Transverse colon (tissue), 4 donors: Measurements from ENCODE around the gene TXNRD3. TPM values are rescaled to one million over a fixed set of nuclear protein-coding genes. Genes with fewer than 3 reads are reported as not detected.

Experiments
- DNase-seq: peaks from one replicate; pipeline ENCODE4 v3.0.0-alpha.2; 2019
- H3K27ac ChIP-seq, 4 donors: fragments of 200-600 bp; sonication (generic); 2 replicates each; pipeline ENCODE4 v1.5.1; 2016 to 2018; ENCODE audit warnings: inconsistent platforms in 4 of 4
- H3K27me3 ChIP-seq: fragments of 200-600 bp; sonication (generic); 2 replicates; pipeline ENCODE4 v1.5.1; 2017; ENCODE audit warnings: inconsistent platforms
- H3K36me3 ChIP-seq, 4 donors: fragments of 200-600 bp; sonication (generic); 2 replicates each; pipeline ENCODE4 v1.5.1; 2017 to 2019; ENCODE audit warnings: inconsistent platforms in 4 of 4
- H3K4me1 ChIP-seq, 4 donors: fragments of 200-600 bp; sonication (generic); 2 replicates each; pipeline ENCODE4 v1.5.1; 2017 to 2020; ENCODE audit warnings: inconsistent platforms in 4 of 4
- H3K4me3 ChIP-seq, 4 donors: fragments of 200-600 bp; sonication (generic); 1 replicate in 1 of 4; 2 replicates in 3 of 4; pipeline versions ENCODE4 v1.5.1 to v1.6.1; 2017 to 2019; ENCODE audit warnings: inconsistent platforms in 4 of 4
- H3K9me3 ChIP-seq, 2 donors: fragments of 200-600 bp; sonication (generic); 2 replicates each; pipeline ENCODE4 v1.5.1; 2017 to 2019; ENCODE audit warnings: inconsistent platforms in 2 of 2
- CTCF ChIP-seq, 5 experiments: fragments of 200-600 bp in 3 of 5; fragments of 450-650 bp in 2 of 5; sonication (generic) in 3 of 5; IDR thresholded peaks; 1 replicate in 2 of 5; 2 replicates in 3 of 5; pipeline ENCODE4 v1.5.1; 2016 to 2017; ENCODE audit warnings: antibody characterized with exemption in 5 of 5, inconsistent platforms in 3 of 5, mild to moderate bottlenecking in 2 of 5, moderate library complexity in 1 of 5
- EP300 ChIP-seq: sonication (generic); formaldehyde crosslinking; IDR thresholded peaks from one replicate; pipeline ENCODE4 v1.6.1; 2017; ENCODE audit warnings: antibody characterized with exemption, low read depth
- POLR2A ChIP-seq: fragments of 450-650 bp; IDR thresholded peaks from one replicate; pipeline ENCODE4 v1.6.1; 2016; ENCODE audit warnings: antibody characterized with exemption, mild to moderate bottlenecking, moderate library complexity
- POLR2AphosphoS5 ChIP-seq, 3 donors: sonication (generic); formaldehyde crosslinking; IDR thresholded peaks; one replicate each; pipeline ENCODE4 v1.6.1; 2016; ENCODE audit warnings: antibody characterized with exemption in 3 of 3
- WGBS, 2 donors: methylation state at CpG; one replicate each; pipeline ENCODE4 v1.1.5; 2018; ENCODE audit warnings: low coverage in 1 of 2; 5-methylcytosine and 5-hydroxymethylcytosine counted together
- in situ Hi-C, 4 donors: fragments of 200-750 bp; cut with MboI; loops; one replicate each; pipeline versions ENCODE4 v1.15.0 to v1.15.1; 2017; ENCODE audit warnings: low sequenced_read_pairs in 3 of 4, low pct_ligation_motif_present in 1 of 4, low pct_unique_long_range_greater_than_20kb in 1 of 4
- intact Hi-C: fragments of 100-400 bp; cut with DNase I; formaldehyde crosslinking; loops from one replicate; pipeline ENCODE4 v1.15.1; 2023; ENCODE audit warnings: low total_unique reads
- total RNA-seq, 4 donors: library from RNA; depleted of rRNA; stranded (reverse); fragments of >200 nt; gene quantifications; one replicate each; pipeline ENCODE4 v1.1.0, GENCODE V29; 2016

TXNRD3 gene
- total RNA-seq, 4 donors from 2014 or later = 2.0 to 6.4 (median 3.5) TPM

- Histone ChIP-seq H3K27ac (no peak overlapping the region), H3K4me1 (peaks cover 0 to 7% (median 5%) of the 10 kb centered on the region in 4 donors), H3K27me3 (peaks cover 24% of the 10 kb centered on the region), H3K36me3 (no peaks in the 10 kb centered on the region), H3K4me3 (no peak overlapping the region), H3K9me3 (peaks cover 0 to 4% of the 10 kb centered on the region in 2 donors)
- in situ Hi-C loops = loop anchor here in 2 of 4 donors (25.0 kb wide), 2 partner anchors 783 to 858 kb away; no protein-coding TSS in a partner anchor
- no peak for TF ChIP-seq EP300
- intact Hi-C loops = loop anchor here (2.0 kb wide), 1 partner anchor 868 kb away; no protein-coding TSS in a partner anchor
- WGBS, 2 donors = 11 to 19% methylated on average over 5 to 29 of the region's 30 CpGs
- DNase-seq = peak; percentile 23
Measured at GRCh38 chr3:126678693-126679317, 23.9 kb upstream of the TXNRD3 start.

DNA sequence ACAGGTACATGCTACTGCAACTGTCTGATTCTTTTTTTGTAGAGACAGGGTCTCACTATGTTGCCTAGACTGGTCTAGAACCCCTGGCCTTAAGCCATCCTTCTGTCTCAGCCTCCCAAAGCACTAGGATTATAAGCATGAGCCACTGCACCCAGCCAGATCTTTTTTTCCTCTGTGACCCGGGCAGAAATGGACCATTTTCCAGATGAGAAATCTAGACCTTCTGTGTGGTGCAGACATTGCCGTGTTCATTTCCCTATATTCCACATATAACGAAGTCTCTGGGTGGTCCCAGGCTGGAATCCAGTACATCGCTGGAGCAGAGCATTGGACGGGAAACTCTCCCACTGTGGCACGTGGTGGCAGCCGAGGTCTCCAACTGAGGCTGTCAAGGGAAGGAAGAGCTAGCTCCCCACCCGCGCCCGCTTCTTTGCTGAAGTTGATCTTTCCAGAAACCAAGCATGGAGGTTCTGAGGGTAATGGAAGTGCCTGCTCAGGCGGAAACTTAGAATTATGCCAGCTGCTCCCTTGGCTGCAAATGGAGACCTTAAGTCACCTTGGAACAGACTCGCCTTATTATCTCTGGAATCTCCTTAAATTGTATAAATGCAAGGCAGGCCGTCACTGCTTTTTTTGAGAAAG, 23.1 kb upstream of the TXNRD3 start:
- TF ChIP-seq CTCF (IDR thresholded peaks at IDR 0.05) = no peak
- no peak for TF ChIP-seq POLR2AphosphoS5 (IDR thresholded peaks at IDR 0.05)
- no peak for TF ChIP-seq EP300
- TF ChIP-seq POLR2A = no peak
- Histone ChIP-seq H3K9me3 (peaks cover 0 to 4% of the 10 kb centered on the region in 2 donors), H3K36me3 (no peaks in the 10 kb centered on the region), H3K4me1 (peaks cover 0 to 7% (median 5%) of the 10 kb centered on the region in 4 donors), H3K27ac (no peak overlapping the region), H3K4me3 (no peak overlapping the region), H3K27me3 (peaks cover 24% of the 10 kb centered on the region)
- WGBS, 2 donors = 80% methylated on average over 1 to 13 of the region's 13 CpGs
- intact Hi-C loops = loop anchor here (2.0 kb wide), 1 partner anchor 869 kb away; no protein-coding TSS in a partner anchor
- in situ Hi-C loops = loop anchor here in 2 of 4 donors (25.0 kb wide), 2 partner anchors 784 to 859 kb away; no protein-coding TSS in a partner anchor
- no peak for DNase-seq

GRCh38 chr3:126676919-126677705, 22.2 kb upstream of the TXNRD3 start:
- TF ChIP-seq EP300 = no peak
- TF ChIP-seq POLR2AphosphoS5 (IDR thresholded peaks at IDR 0.05) = no peak
- no peak for TF ChIP-seq CTCF (IDR thresholded peaks at IDR 0.05)
- no peak for TF ChIP-seq POLR2A
- WGBS, 2 donors = 85 to 90% methylated on average over 2 to 7 of the region's 7 CpGs
- peaks cover 0 to 7% (median 5%) of the 10 kb centered on the region in 4 donors for H3K4me1 ChIP-seq
- no peak overlapping the region for H3K27ac ChIP-seq
- DNase-seq = no peak
- no peaks in the 10 kb centered on the region for H3K36me3 ChIP-seq
- in situ Hi-C loops (loop anchor here in 2 of 4 donors (25.0 kb wide), 2 partner anchors 785 to 860 kb away; no protein-coding TSS in a partner anchor), intact Hi-C loops (no loop called here)
- no peak overlapping the region for H3K4me3 ChIP-seq
- peaks cover 24% of the 10 kb centered on the region for H3K27me3 ChIP-seq
- peaks cover 0 to 4% of the 10 kb centered on the region in 2 donors for H3K9me3 ChIP-seq

GRCh38 chr3:126672741-126673140, 17.8 kb upstream of the TXNRD3 start:
- TF ChIP-seq EP300 (no peak), POLR2A (no peak), POLR2AphosphoS5 (IDR thresholded peaks at IDR 0.05) (no peak), CTCF (IDR thresholded peaks at IDR 0.05) (no peak)
- in situ Hi-C loops (no loop called here), intact Hi-C loops (no loop called here)
- 86% methylated on average over 6 of the region's 6 CpGs; no CpG with 5 or more reads in 1 of the 2 donors for WGBS, 2 donors
- H3K27ac ChIP-seq = no peak overlapping the region
- H3K9me3 ChIP-seq = peaks cover 0 to 4% of the 10 kb centered on the region in 2 donors
- no peak for DNase-seq
- H3K27me3 ChIP-seq = peaks cover 11% of the 10 kb centered on the region
- H3K36me3 ChIP-seq = no peaks in the 10 kb centered on the region
- H3K4me3 ChIP-seq = no peak overlapping the region
- no peaks in the 10 kb centered on the region for H3K4me1 ChIP-seq
